A549 (cell line): ENCODE data around the gene ATP13A3. TPM values are rescaled to one million over a fixed set of nuclear protein-coding genes. Genes with fewer than 3 reads are reported as not detected.

Experiments used
- ATAC-seq, 2 experiments: fragments of 200-7000 bp in 1 of 2; fragments of >200 bp in 1 of 2; cut with Nextera tagmentation in 1 of 2; cut with Tn5 transposase in 1 of 2; 3 replicates each; pipeline versions ENCODE4 v1.8.0 to v1.9.1; 2018 to 2020; ENCODE audit warnings: mild to moderate bottlenecking in 1 of 2, moderate library complexity in 1 of 2
- CTCF ChIA-PET: fragments of 300-600 bp; sonication (Branson Sonifier 250); formaldehyde crosslinking; extraction: SDS; loops from one replicate; lab custom pipeline; 2021; ENCODE audit warnings: antibody characterized with exemption, inconsistent platforms; lab: Yijun Ruan, JAX
- POLR2A ChIA-PET: fragments of 350-600 bp; formaldehyde crosslinking; extraction: SDS; loops from one replicate; lab custom pipeline; 2021; ENCODE audit warnings: antibody characterized with exemption, inconsistent platforms; lab: Yijun Ruan, JAX
- DNase-seq, 2 experiments: peaks; one replicate each; pipeline versions ENCODE4 v3.0.0 to v3.0.0-alpha.2; 2011 to 2016; ENCODE audit warnings: low read depth in 1 of 2, low spot score in 1 of 2
- FAIRE-seq: peaks from 2 replicates; lab custom pipeline; 2011; peaks lifted over from hg19 to GRCh38; lab: Jason Lieb, UNC
- H3K27ac ChIP-seq, 2 experiments: fragments of >200 bp; sonication (Bioruptor Twin); formaldehyde crosslinking; 3 replicates each; pipeline ENCODE4 v1.5.1; 2016 to 2017
- H3K4me1 ChIP-seq: fragments of >200 bp; sonication (Bioruptor Twin); formaldehyde crosslinking; 3 replicates; pipeline ENCODE4 v1.6.1; 2016
- H3K4me2 ChIP-seq: fragments of >200 bp; sonication (Bioruptor Twin); formaldehyde crosslinking; 3 replicates; pipeline ENCODE4 v1.6.1; 2016
- H3K4me3 ChIP-seq: fragments of >200 bp; sonication (Bioruptor Twin); formaldehyde crosslinking; 3 replicates; pipeline ENCODE4 v1.5.1; 2016
- H3K9me3 ChIP-seq: fragments of >200 bp; sonication (Bioruptor Twin); formaldehyde crosslinking; 3 replicates; pipeline ENCODE4 v1.6.1; 2016
- BCL3 ChIP-seq: fragments of >200 bp; sonication (Bioruptor Twin); formaldehyde crosslinking; IDR thresholded peaks from 3 replicates; pipeline ENCODE4 v1.6.1; 2016
- BHLHE40 ChIP-seq: IDR thresholded peaks from 2 replicates; pipeline ENCODE4 v1.6.1; 2012; ENCODE audit warnings: low read depth, low read length, inconsistent platforms
- CBX8 ChIP-seq: fragments of 200-600 bp; sonication (generic); IDR thresholded peaks from 2 replicates; pipeline ENCODE4 v1.6.1; 2016
- CHD2 ChIP-seq: fragments of 150-350 bp; IDR thresholded peaks from 2 replicates; pipeline ENCODE4 v1.6.1; 2014; ENCODE audit warnings: low read length; ENCODE audit not compliant: partially characterized antibody
- CHD4 ChIP-seq: fragments of 200-600 bp; sonication (generic); IDR thresholded peaks from 2 replicates; pipeline ENCODE4 v1.6.1; 2016; ENCODE audit warnings: antibody characterized with exemption, mild to moderate bottlenecking, borderline replicate concordance
- EHF ChIP-seq: fragments of 250-450 bp; sonication (Bioruptor Pico); IDR thresholded peaks from 2 replicates; pipeline ENCODE4 v1.5.0; 2020; ENCODE audit warnings: mild to moderate bottlenecking
- EP300 ChIP-seq, 2 experiments: fragments of >200 bp; sonication (Bioruptor Twin); formaldehyde crosslinking; IDR thresholded peaks; 2 replicates in 1 of 2; 3 replicates in 1 of 2; pipeline ENCODE4 v1.6.1; 2016 to 2017
- FOXS1 ChIP-seq: fragments of 250-450 bp; sonication (Bioruptor Pico); IDR thresholded peaks from 2 replicates; pipeline ENCODE4 v1.5.0; 2020; ENCODE audit warnings: mild to moderate bottlenecking, moderate library complexity
- GATA3 ChIP-seq: IDR thresholded peaks from 2 replicates; pipeline ENCODE4 v1.6.1; 2012; ENCODE audit warnings: borderline replicate concordance
- HES2 ChIP-seq: fragments of >200 bp; sonication (Bioruptor Twin); formaldehyde crosslinking; IDR thresholded peaks from 2 replicates; pipeline ENCODE4 v1.6.1; 2016
- HEYL ChIP-seq: fragments of 250-450 bp; sonication (Bioruptor Pico); IDR thresholded peaks from 2 replicates; pipeline ENCODE4 v1.8.0; 2021; ENCODE audit warnings: mild to moderate bottlenecking, moderate library complexity
- HMGXB4 ChIP-seq: fragments of 250-450 bp; sonication (Bioruptor Pico); IDR thresholded peaks from 2 replicates; pipeline ENCODE4 v1.5.0; 2021; ENCODE audit warnings: mild to moderate bottlenecking, moderate library complexity, borderline replicate concordance
- HOXB13 ChIP-seq: fragments of 250-450 bp; sonication (Bioruptor Pico); IDR thresholded peaks from 2 replicates; pipeline ENCODE4 v1.5.0; 2020; ENCODE audit warnings: low read depth, mild to moderate bottlenecking, moderate library complexity
- JUNB ChIP-seq: fragments of >200 bp; sonication (Bioruptor Twin); formaldehyde crosslinking; IDR thresholded peaks from 2 replicates; pipeline ENCODE4 v1.6.1; 2016
- KDM5A ChIP-seq: fragments of 200-600 bp; sonication (generic); IDR thresholded peaks from 2 replicates; pipeline ENCODE4 v1.6.1; 2016; ENCODE audit warnings: antibody characterized with exemption, mild to moderate bottlenecking
- MAX ChIP-seq: IDR thresholded peaks from 2 replicates; pipeline ENCODE4 v1.6.1; 2012
- NR3C1 ChIP-seq: fragments of >200 bp; sonication (Bioruptor Twin); formaldehyde crosslinking; IDR thresholded peaks from 3 replicates; pipeline ENCODE4 v1.6.1; 2017
- PHF8 ChIP-seq: fragments of 200-600 bp; sonication (generic); IDR thresholded peaks from 2 replicates; pipeline ENCODE4 v1.6.1; 2016; ENCODE audit warnings: low read depth, mild to moderate bottlenecking, antibody characterized with exemption, moderate library complexity, borderline replicate concordance
- POLR2AphosphoS2 ChIP-seq: conservative IDR thresholded peaks from 2 replicates; pipeline ENCODE4 v1.6.1; 2012; ENCODE audit warnings: low read length, improper control_type of control experiment, inconsistent platforms
- RNF2 ChIP-seq: fragments of 200-600 bp; sonication (generic); IDR thresholded peaks from 2 replicates; pipeline ENCODE4 v1.6.1; 2016; ENCODE audit warnings: low read depth, mild to moderate bottlenecking, antibody characterized with exemption, moderate library complexity, borderline replicate concordance
- TFCP2L1 ChIP-seq: fragments of 250-450 bp; sonication (Bioruptor Pico); IDR thresholded peaks from 2 replicates; pipeline ENCODE4 v1.5.0; 2021; ENCODE audit warnings: mild to moderate bottlenecking
- TP53 ChIP-seq: fragments of 250-450 bp; sonication (Bioruptor Pico); IDR thresholded peaks from 2 replicates; pipeline ENCODE4 v1.5.0; 2021; ENCODE audit warnings: mild to moderate bottlenecking, moderate library complexity
- USF2 ChIP-seq: fragments of 450-650 bp; IDR thresholded peaks from 2 replicates; pipeline ENCODE4 v1.6.1; 2014; ENCODE audit warnings: antibody characterized with exemption
- ZC3H11A ChIP-seq: fragments of 450-650 bp; IDR thresholded peaks from 2 replicates; pipeline ENCODE4 v1.6.1; 2014; ENCODE audit warnings: antibody characterized with exemption, mild to moderate bottlenecking
- WGBS: methylation state at CpG from one replicate; pipeline ENCODE4 v1.1.6; 2017; ENCODE audit errors: missing lambda C conversion rate; 5-methylcytosine and 5-hydroxymethylcytosine counted together
- polyA plus RNA-seq, 4 experiments: library from polyadenylated mRNA; depleted of rRNA in 3 of 4; stranded (reverse); fragments of >200 nt; fragmentation: RNase III in 1 of 4; extraction: RNeasy Plus Mini Kit Qiagen cat#74134 plus additional on column Dnase treatment in 1 of 4; gene quantifications; 2 replicates in 3 of 4; 3 replicates in 1 of 4; pipeline ENCODE4 v1.2.3, GENCODE V29; 2011 to 2017

ATP13A3 gene
- polyA plus RNA-seq, 2 of the 4 experiments (the other 2 are of a cell fraction): 63.6 to 102 TPM

- CTCF ChIA-PET: interaction anchor here (1.1 to 6.0 kb wide), 4 partner anchors 104 to 124 kb away, joined by 3 to 60 read pairs (median 8); no protein-coding TSS in a partner anchor
Observed at GRCh38 chr3:194470615-194471014, 16.2 kb downstream of the ATP13A3 start.

GRCh38 chr3:194469977-194470376, 16.8 kb downstream of the ATP13A3 start:
- CTCF ChIA-PET: interaction anchor here (0.8 to 6.0 kb wide), 4 partner anchors 104 to 164 kb away, joined by 3 to 60 read pairs (median 4); partner anchors contain the start of gene TMEM44
- DNase-seq (no peak), ATAC-seq (no peak), FAIRE-seq (no peak)
- no peak overlapping the region for H3K4me2 ChIP-seq
- TF ChIP-seq KDM5A (no peak), HES2 (no peak), EP300 (IDR thresholded peaks at IDR 0.05) (no peak), BCL3 (no peak), CBX8 (no peak), FOXS1 (no peak), HMGXB4 (CRISPR knock-in tag) (no peak), CHD4 (no peak), POLR2AphosphoS2 (no peak), PHF8 (no peak), CHD2 (no peak)
- peaks cover 44% of the 10 kb centered on the region for H3K4me1 ChIP-seq
- H3K9me3 ChIP-seq: no peaks in the 10 kb centered on the region
- H3K4me3 ChIP-seq: no peak overlapping the region
- no peak overlapping the region for H3K27ac ChIP-seq
- POLR2A ChIA-PET: no interaction called here

More at GRCh38 chr3:194470615-194471014, 16.2 kb downstream of the ATP13A3 start:
- DNase-seq: no peak
- no peak for FAIRE-seq
- Histone ChIP-seq H3K27ac (no peak overlapping the region), H3K4me2 (no peak overlapping the region), H3K9me3 (no peaks in the 10 kb centered on the region), H3K4me1 (peaks cover 48% of the 10 kb centered on the region), H3K4me3 (no peak overlapping the region)
- 88% methylated on average over 4 of the region's 4 CpGs for WGBS
- no peak for ATAC-seq
- TF ChIP-seq MAX (no peak), HOXB13 (no peak), USF2 (no peak), EHF (no peak), POLR2AphosphoS2 (no peak), BHLHE40 (no peak), HEYL (CRISPR knock-in tag) (no peak), RNF2 (no peak), CBX8 (no peak), GATA3 (no peak), ZC3H11A (no peak), NR3C1 (no peak), TFCP2L1 (CRISPR knock-in tag) (no peak), JUNB (no peak), TP53 (CRISPR knock-in tag) (no peak)
- POLR2A ChIA-PET: no interaction called here
